GM18951 (cell line): ENCODE results near the gene APMAP.
"Not testable (repeated sequence)": the region's sequence is repeated elsewhere in the genome, so short reads cannot be mapped to it uniquely, and the experiment has no call there.

Source experiments
- POLR2A ChIP-seq: IDR thresholded peaks from 4 replicates; pipeline ENCODE4 v1.6.1; 2011; ENCODE audit warnings: mild to moderate bottlenecking; ENCODE audit not compliant: insufficient read length, insufficient read depth; ENCODE audit errors: extremely low read depth
- in situ Hi-C: fragments of 300-500 bp; cut with MboI; formaldehyde crosslinking; loops from one replicate; pipeline ENCODE4 v1.12.0; 2022; ENCODE audit warnings: low sequenced_read_pairs, mixed read lengths, inconsistent platforms; ENCODE audit not compliant: unreplicated experiment

APMAP gene

DNA sequence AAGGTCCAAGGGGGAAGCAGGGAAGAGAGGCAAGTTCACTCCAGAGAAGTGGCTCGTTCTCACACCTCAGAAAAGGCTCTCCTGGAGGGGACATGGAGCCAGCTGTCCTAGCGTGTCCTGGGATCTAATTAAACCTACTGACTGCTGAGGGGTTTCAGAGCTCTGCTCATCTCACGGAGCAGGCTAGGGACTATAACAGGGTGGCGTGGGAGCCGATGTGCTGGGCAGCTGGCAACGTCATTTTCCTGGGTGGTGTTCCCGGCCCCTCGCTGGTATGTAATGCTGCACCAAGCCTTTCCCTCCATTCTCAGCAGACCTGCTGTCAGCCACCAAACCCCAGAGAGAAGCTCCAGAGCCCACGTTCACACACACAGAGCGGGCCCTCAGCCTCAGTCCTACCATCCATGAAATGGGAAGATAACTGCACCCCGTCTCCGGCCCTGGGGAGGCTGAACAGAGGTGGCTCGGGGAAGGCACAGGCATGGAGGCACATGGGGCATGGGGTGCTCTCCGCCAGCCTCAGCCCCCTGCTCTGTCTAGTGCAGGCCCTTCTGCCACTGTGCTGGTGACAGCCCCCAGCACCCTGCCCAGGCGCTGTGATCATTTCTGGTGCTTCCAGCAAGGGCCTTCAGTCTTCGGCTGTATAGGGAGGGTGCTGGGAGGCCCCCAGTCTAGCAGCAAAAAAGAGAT is 41.6 kb downstream of the APMAP start:
- in situ Hi-C loops, result no loop called here
- TF ChIP-seq POLR2A, result no peak

DNA sequence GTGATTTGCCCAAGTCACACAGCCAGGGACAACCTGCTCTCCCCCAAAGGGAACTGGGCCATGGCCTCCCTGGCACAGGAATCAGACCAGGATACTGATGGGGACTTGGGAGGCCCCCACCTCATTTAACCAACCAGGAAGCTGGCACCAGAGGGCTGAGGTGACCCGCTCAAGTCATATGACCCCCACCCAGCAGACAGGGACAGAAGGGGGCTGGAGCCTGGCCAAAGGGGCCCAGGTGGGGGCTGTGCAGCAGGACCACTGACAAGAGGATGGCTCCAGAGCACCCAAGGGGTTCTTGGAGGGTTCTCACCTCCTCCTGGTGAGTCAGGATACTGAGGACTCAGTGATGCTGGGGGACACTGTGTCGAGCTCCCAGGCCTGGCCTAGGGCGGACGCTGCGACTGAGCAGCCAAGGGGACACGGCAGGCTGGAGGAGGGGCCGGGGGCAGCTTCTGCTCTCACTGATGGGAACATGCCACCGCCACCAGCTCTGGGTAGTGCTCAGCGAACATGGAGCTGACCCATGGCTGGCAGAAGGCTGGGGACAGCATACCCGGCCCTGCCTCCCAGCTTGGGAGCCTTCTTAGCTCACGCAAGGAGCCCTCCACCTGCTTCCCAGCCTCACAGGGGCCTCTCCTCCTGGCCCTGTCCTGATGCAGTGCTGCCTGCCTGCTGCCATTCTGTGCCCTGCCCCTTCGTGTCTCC is 42.3 kb downstream of the APMAP start:
- in situ Hi-C loops, result no loop called here
- TF ChIP-seq POLR2A, result no peak

DNA sequence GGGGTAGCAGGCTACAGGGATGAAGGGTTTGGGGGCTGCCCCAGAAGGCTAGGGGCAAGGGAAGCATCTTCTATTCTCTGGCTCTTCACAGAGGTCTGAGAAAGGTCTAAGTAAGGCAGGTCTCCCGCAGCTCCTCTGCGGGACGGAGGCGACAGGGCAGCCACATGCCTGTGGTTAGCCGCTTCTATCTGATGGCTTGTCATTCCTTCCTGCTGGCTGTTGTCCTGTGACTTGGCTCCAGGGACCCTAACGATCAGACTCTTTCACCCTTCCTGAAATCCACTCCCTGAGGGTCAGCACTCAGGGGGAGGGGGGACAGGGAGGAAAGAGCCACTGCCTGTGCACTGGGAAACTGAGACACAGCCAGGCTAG is 42.8 kb downstream of the APMAP start:
- TF ChIP-seq POLR2A, result no peak
- in situ Hi-C loops, result no loop called here

DNA sequence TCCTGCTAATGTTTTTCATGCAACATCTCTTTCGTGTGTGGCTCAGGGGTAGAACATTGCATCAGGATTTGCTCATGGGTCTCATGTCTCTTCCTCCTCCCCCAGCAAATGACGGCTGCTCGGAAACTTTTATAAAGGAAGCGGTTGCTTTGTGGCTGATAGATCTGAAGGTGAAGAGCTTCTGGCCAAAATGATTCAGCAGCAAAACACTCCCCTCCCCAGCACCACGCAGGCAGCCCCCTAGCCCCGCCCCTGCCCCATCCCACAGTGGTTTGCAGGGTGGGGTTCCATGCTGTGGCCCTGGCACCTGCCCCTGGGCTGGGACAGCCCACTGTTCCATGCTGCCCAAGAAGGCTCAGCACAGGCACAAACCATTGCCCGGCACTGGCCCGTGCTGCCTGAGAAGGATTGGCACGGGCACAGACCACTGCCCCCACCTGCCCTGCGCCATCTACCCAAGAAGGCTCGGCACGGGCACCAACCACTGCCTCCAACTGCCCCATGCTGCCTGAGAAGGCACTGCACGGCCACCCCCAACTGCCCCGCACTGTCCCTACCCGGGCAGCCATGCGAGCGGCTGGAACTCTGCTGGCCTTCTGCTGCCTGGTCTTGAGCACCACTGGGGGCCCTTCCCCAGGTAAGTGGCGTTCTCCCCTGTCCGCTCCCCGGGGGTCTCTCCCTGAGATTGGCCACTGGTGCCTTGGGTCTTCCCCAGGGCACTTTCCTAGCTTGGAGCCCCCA is 43.4 kb downstream of the APMAP start, which contains the start of gene CST7:
Gene CST7, plus strand, starts transcription at position 331 of the 741 bp plus-strand sequence. Its CDS starts 237 bp downstream, at position 568.
- in situ Hi-C loops, result no loop called here

DNA sequence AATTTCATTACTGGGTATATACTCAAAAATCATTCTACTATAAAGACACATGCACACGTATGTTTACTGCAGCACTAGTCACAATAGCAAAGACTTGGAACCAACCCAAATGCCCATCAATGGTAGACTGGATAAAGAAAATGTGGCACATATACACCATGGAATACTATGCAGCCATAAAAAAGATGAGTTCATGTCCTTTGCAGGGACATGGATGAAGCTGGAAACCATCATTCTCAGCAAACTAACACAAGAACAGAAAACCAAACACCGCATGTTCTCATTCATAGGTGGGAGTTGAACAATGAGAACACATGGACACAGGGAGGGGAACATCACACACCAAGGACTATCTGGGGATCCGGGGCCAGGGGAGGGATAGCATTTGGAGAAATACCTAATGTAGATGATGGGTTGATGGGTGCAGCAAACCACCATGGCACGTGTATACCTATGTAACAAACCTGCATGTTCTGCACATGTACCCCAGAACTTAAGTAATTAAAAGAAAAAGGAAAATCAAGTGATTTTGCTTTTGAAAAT is 44.1 kb downstream of the APMAP start:
- in situ Hi-C loops, result not testable (repeated sequence)

More for the DNA sequence above, 43.4 kb downstream of the APMAP start, which contains the start of gene CST7:
- TF ChIP-seq POLR2A, result no peak

DNA sequence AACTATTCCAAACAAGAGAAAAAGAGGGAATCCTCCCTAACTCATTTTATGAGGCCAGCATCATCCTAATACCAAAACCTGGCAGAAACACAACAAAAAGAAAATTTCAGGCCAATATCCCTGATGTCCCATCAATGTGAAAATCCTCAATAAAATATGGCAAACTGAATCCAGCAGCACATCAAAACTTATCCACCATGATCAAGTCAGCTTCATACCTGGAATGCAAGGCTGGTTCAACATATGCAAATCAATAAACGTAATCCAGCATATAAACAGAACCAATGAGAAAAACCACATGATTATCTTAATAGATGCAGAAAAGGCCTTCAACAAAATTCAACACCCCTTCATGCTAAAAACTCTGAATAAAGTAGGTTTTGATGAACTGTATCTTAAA is 46.2 kb downstream of the APMAP start:
- in situ Hi-C loops, result not testable (repeated sequence)

DNA sequence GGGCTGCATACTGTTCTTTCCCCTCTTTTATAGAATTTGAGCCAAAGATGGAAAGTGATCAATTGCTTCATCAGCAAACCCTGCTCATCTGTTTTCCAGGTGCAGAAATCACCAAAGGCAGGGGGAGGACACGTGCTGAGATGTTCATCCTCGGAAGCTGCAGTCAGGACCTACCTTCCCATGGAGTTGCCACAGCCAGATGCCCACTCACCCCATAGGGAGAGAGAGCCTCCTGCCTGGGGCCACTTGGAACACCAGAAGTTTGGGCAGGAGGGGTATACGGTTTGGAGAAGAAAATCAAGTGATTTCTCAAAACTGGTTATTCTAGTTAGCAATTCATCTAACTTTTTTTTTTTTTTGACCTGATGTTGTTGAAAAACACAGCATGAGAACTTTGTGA is 48.8 kb downstream of the APMAP start:
- in situ Hi-C loops, result no loop called here

DNA sequence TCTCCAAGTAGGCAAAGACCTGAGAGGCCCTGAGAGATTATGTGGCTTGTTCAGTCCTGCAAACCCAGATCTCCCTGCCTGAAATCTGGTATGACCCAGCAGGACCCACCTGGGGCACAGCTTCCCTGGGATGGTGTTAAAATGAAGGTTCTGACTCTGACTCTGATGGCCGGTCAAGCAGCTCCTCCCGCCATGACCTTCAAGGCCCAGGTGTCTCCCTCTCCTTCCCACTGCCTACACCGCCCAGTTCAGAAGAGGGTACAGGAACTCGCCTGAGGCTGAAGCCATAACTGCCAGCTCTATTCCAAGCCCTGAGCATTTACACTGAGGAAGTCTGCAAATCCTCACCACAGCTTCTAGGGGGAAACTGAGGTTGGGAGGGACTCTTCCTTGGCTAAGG is 49.4 kb downstream of the APMAP start:
- in situ Hi-C loops, result no loop called here
- no peak for TF ChIP-seq POLR2A

More for the DNA sequence above, 48.8 kb downstream of the APMAP start:
- TF ChIP-seq POLR2A, result no peak

GRCh38 chr20:24942679-24943078 is 49.9 kb downstream of the APMAP start:
- in situ Hi-C loops, result no loop called here
- TF ChIP-seq POLR2A, result no peak

GRCh38 chr20:24939036-24939435 is 53.5 kb downstream of the APMAP start:
- no peak for TF ChIP-seq POLR2A
- in situ Hi-C loops, result no loop called here

- in situ Hi-C loops, result no loop called here
- TF ChIP-seq POLR2A, result no peak
Measured at GRCh38 chr20:24938498-24938897, 54.1 kb downstream of the APMAP start.

DNA sequence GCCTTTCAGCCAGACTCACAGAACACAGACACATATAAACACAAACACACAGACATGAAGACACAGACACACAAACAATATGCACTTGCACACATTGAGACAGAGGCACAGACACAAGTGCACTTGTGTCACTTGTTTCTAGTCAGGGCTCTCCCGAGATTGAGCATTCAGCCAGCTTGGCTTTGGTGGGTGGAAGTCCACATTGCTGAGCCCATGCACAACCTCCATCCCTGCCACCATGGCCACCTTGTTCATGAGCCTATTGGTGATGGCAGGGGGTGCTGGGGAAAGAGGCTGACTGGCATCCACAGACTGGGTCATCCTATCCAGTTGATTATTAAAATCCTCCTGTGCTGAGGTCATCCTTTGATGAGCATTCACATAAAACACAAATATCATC is 55.0 kb downstream of the APMAP start:
- TF ChIP-seq POLR2A, result no peak
- in situ Hi-C loops, result no loop called here

DNA sequence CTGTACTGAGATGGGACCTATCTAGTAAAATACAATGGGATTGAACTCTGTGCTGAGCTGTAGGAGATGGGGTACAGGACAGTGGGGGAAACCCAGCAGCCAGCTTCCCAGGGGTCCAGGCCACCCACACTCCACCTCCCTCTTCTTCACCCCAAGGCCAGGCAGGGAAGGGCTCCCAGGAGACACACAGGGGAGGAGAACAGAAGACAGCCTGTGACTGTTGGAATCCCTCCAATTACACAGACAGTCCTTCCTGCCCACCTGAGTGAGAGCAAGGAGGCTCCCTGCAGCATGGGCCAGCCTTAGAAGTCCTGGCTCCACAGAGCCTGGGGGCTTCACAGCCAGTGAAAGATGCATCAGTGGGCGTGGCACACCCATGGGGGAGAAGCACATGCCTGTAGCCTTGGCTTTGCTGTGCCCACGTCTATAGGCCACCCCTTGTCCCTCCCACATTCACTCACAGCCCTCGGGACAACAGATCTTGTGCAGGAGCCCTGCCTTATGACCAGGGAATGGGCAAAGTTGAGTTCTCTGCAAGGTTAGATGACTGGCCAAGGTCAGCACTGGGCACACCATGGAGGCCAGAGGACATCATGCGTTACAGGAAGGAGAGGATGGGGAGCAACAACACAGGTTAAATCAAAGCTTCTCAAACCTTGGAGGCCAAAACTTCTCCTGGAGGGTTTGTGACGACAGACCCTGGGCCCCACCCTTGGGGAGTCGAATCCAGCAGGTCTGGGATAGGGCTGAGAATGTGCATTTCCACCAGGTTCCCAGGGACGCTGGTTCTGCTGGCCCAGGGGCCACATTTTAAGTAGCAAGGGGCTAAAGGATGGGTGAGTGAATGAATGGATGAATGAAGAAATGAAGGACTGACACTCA is 55.8 kb downstream of the APMAP start:
- TF ChIP-seq POLR2A, result no peak
- in situ Hi-C loops, result no loop called here
